Measurements from ENCODE around the gene IL20RA. TPM values are rescaled to one million over a fixed set of nuclear protein-coding genes. Genes with fewer than 3 reads are reported as not detected.

IL20RA gene
- total and polyA plus RNA-seq, 2 experiments from 2014 or later: 2.6 to 3.5 TPM

DNA sequence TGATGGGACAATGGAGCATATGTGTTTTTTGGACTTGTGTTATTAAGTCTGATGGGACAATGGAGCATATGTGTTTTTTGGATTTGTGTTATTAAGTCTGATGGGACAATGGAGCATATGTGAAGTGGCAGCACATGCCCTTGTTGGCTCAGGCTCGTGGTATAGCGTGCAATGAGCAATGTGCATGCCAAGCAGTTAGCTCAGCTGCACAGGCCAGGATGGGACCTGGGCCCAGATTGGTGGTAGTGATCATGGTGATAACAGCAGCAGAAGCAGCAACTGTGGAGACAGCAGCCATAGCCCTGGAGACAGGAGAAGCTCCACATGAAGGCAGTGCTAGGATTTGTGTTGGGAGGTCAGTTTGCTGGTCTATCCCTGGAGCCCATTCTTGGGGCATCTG lies 61.1 kb downstream of the IL20RA start:
- Histone ChIP-seq H3K36me3 (ENCODE audit: insufficient read depth) (no peaks in the 10 kb centered on the region), H2AFZ (no peak overlapping the region), H3K27me3 (ENCODE audit: insufficient read depth) (no peaks in the 10 kb centered on the region), H3K79me2 (replicated peaks; ENCODE audit: insufficient read depth) (no peaks in the 10 kb centered on the region), H3K27ac (ENCODE audit: low read depth) (no peak overlapping the region), H4K20me1 (replicated peaks; ENCODE audit: insufficient read depth) (no peaks in the 10 kb centered on the region), H3K9me2 (ENCODE audit: insufficient read depth) (no peaks in the 10 kb centered on the region), H3K4me1 (ENCODE audit: insufficient read depth) (no peaks in the 10 kb centered on the region), H3K4me3 (no peak overlapping the region), H3K4me2 (no peak overlapping the region), H3F3A (replicated peaks; ENCODE audit: low read depth) (no peaks in the 10 kb centered on the region)
- TF ChIP-seq CREB1 (CRISPR knock-in tag; IDR thresholded peaks at IDR 0.05; ENCODE audit: low read depth) (no peak), ZNF114 (CRISPR knock-in tag; IDR thresholded peaks at IDR 0.05) (no peak), REST (IDR thresholded peaks at IDR 0.05; ENCODE audit: unreplicated experiment) (no peak), ZNF462 (CRISPR knock-in tag; IDR thresholded peaks at IDR 0.05) (no peak), CTCF (conservative IDR thresholded peaks at IDR 0.05; ENCODE audit: low read depth in 2 of 2) (no peak), ETS1 (IDR thresholded peaks at IDR 0.05) (no peak), POLR2AphosphoS5 (IDR thresholded peaks at IDR 0.05; ENCODE audit: low read depth) (no peak), ZNF331 (CRISPR knock-in tag; IDR thresholded peaks at IDR 0.05; ENCODE audit: low read depth) (no peak), JUNB (IDR thresholded peaks at IDR 0.05; ENCODE audit: unreplicated experiment) (no peak)
- ATAC-seq (no peak), DNase-seq (ENCODE audit: low spot score) (no peak)
- Mint-ChIP-seq H3K9me3 (no peaks in the 10 kb centered on the region), H3K4me3 (no peak overlapping the region), H3K4me1 (peaks cover 18% of the 10 kb centered on the region; the same call in 2 of the 3 replicates), H3K36me3 (ENCODE audit: low read depth) (no peaks in the 10 kb centered on the region), H3K27ac (no peak overlapping the region), H3K27me3 (ENCODE audit: insufficient read depth, low read depth, poor library complexity) (peaks cover 5% of the 10 kb centered on the region)
